HG03558 (cell line): ENCODE measurements around the gene APOC1.
"Not testable (repeated sequence)": the region's sequence is repeated elsewhere in the genome, so short reads cannot be mapped to it uniquely, and the experiment has no call there.

Source experiments
- ATAC-seq: cut with Tn5 transposase; IDR thresholded peaks from one replicate; pipeline ENCODE4 v1.9.1; 2021; ENCODE audit warnings: moderate number of reproducible peaks; ENCODE audit not compliant: unreplicated experiment; ENCODE audit errors: extremely low read depth

The APOC1 gene

DNA sequence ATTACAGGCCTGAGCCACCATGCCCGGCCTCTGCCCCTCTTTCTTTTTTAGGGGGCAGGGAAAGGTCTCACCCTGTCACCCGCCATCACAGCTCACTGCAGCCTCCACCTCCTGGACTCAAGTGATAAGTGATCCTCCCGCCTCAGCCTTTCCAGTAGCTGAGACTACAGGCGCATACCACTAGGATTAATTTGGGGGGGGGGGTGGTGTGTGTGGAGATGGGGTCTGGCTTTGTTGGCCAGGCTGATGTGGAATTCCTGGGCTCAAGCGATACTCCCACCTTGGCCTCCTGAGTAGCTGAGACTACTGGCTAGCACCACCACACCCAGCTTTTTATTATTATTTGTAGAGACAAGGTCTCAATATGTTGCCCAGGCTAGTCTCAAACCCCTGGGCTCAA is 4.6 kb upstream of the APOC1 start:
- ATAC-seq: no peak

DNA sequence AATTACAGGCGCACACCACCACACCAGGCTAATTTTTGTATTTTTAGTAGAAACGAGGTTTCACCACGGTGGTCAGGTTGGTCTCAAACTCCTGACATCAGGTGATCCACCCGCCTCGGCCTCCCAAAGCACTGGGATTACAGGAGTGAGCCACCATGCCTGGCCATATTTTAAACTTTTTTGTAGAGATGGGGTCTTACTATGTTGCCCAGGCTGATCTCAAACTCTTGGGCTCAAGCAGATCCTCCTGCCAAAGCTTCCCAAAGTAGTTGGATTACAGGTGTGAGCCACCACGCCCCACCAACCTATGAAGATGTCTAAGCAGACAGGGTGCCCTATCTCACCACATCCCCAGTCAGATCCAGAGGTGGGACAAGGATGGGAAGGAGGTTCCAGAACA is 2.5 kb upstream of the APOC1 start:
- not testable (repeated sequence) for ATAC-seq

DNA sequence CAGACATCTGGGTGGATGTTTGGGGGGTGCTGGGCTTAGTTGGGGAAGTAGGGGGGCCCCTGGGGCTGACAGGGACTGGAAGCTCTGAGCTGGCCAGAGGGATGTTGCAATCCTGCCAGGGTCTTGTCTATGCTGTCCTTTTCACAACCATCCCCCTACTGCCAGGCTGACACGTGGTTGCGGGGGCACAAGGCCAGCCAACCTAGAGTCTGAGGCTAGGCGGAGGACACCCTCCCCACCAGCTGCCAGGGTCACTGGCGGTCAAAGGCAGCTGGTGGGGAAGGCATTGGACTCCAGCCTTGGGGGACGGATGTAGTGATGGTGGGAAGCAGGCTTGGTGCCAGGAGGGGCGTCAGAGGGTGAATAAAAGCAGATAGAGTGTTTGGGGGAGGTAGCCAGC is 1.6 kb upstream of the APOC1 start:
- ATAC-seq: no peak

DNA sequence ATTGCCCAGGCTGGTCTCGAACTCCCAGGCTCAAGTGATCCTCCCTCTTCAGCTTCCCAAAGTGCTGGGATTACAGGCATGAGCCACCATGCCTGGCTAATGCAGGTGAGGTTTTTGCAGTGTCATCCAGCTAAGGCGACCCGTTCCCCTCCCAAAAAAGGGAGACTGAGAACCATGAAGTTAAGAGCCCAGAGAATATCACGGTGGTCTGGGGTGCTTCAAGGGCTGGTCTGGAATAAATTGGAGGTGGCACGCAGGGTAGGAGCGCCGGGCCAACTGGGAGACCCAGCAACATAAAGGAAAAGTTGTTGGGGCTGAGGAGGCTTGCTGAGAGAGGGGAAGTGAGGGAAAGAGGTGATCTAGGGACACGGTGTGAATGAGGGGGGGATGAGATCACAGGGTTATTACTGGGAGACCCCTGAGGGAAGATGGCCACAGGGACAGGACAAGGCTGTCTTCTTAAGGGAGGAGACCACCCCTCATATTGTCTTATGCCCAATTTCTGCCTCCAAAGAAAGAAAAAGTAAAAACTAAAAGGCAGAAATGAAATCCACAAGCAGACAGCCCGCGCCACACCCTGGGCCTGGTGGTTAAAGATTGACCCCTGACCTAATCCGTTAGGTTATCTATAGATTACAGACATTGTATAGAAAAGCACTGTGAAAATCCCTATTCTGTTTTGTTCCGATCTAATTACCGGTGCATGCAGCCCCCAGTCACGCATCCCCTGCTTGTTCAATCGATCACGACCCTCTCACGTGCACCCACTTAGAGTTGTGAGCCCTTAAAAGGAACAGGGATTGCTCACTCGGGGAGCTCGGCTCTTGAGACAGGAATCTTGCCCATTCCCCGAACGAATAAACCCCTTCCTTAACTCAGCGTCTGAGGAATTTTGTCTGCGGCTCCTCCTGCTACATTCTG is 636 bp upstream of the APOC1 start:
- ATAC-seq: not testable (repeated sequence)

DNA sequence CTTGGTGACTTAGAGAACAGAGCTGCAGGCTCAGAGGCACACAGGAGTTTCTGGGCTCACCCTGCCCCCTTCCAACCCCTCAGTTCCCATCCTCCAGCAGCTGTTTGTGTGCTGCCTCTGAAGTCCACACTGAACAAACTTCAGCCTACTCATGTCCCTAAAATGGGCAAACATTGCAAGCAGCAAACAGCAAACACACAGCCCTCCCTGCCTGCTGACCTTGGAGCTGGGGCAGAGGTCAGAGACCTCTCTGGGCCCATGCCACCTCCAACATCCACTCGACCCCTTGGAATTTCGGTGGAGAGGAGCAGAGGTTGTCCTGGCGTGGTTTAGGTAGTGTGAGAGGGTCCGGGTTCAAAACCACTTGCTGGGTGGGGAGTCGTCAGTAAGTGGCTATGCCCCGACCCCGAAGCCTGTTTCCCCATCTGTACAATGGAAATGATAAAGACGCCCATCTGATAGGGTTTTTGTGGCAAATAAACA is 9.9 kb downstream of the APOC1 start:
- ATAC-seq: no peak

DNA sequence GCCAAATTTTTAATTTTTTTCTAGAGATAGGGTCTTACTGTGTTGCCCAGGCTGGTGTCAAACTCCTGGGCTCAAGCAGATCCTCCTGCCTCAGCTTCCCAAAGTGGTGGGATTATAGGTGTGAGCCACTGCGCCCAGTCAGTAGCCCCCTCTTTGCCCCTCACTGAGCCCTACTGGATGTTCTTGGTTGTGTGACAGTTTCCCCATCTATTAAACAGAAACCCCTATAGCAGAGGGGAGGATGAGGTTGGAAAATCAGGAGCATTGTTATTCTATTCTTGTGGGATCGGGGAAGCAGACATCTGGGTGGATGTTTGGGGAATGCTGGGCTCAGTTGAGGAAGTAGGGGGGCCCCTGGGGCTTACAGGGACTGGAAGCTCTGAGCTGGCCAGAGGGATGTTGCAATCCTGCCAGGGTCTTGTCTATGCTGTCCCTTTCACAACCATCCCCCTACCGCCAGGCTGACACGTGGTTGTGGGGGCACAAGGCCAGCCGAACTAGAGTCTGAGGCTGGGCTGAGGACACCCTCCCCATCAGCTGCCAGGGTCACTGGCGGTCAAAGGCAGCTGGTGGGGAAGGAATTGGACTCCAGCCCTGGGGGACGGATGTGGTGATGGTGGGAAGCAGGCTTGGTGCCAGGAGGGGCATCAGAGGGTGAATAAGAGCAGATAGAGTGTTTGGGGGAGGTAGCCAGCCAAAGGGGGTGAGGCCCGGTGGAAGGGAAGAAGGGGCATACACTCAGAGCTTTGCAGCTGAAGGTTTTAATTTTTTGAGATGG is 10.9 kb downstream of the APOC1 start:
- no peak for ATAC-seq

DNA sequence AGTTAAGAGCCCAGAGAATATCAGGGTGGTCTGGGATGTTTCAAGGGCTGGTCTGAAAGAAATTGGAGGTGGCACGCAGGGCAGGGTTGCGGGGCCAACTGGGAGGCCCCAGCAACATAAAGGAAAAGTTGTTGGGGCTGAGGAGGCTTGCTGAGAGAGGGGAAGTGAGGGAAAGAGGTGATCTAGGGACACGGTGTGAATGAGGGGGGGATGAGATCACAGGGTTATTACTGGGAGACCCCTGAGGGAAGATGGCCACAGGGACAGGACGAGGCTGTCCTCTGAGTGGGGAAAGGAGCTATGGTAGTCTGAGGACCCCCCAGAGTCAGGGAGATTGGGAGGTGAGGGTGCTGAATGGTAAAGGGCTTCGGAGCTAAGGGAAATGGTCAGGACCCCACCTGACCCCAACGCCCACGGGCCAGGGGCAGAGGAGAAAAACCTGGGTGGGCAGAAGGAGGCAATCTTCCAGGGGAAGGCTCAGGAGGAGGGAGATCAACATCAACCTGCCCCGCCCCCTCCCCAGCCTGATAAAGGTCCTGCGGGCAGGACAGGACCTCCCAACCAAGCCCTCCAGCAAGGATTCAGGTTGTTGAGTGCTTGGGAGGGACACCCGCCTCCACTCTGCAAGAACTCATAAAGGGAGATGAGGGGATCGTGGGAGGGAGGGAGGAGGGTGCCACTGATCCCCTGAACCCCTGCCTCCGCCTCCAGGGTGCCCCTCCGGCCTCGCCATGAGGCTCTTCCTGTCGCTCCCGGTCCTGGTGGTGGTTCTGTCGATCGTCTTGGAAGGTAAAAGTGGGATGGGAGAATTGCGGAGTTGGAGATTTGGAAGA is 12.1 kb downstream of the APOC1 start:
- not testable (repeated sequence) for ATAC-seq

DNA sequence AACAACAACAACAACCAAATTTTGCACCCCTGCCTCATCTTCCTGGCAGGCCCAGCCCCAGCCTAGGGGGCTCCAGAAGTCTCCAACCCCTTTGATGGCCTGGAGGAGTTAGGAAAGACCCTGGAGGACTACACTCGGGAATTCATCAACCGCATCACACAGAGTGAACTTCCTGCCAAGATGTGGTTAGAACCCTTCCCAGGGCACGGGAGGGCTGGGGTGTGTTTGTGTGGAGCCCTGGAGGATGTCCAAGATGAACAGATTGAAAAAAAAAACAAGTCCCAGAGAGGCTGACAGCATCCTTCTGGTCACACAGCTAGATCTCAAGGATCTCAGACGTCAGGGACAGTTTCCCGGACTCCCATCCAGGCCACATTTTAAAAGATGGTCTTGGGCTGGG is 13.3 kb downstream of the APOC1 start:
- no peak for ATAC-seq

DNA sequence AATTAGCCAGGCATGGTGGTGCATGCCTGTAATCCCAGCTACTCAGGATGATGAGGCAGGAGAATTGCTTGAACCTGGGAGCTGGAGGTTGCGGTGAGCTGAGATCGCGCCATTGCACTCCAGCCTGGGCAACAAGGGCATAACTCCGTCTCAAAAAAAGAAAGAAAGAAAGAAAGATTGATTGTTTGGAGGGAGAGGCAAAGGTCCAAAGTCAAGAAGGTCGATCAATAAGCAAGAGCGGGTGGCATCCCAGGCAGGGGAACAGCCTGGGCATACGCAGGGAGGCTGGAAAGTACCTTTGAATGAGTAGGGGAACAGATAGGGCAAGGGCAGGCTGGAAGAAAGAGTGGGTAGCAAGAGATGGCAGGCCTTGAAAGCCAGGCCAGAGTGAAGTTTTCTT is 15.7 kb downstream of the APOC1 start:
- ATAC-seq: no peak

DNA sequence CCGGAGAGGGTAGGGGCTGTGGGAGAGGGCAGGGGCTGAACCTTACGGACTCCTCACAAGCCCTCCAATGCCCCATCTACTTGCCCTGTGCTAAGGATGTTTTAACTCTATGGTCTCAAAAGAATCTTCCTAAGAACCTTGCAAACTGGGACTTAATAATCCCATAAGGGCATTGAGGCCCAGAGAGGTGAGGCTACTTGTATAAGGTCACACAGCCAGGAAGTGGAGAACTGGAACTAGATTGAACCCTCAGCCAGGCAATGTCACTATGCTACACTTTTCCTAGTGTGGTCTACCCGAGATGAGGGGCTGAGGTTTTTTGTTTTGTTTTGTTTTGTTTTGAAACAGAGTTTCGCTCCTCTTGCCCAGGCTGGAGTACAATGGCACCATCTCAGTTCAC is 17.1 kb downstream of the APOC1 start:
- no peak for ATAC-seq

DNA sequence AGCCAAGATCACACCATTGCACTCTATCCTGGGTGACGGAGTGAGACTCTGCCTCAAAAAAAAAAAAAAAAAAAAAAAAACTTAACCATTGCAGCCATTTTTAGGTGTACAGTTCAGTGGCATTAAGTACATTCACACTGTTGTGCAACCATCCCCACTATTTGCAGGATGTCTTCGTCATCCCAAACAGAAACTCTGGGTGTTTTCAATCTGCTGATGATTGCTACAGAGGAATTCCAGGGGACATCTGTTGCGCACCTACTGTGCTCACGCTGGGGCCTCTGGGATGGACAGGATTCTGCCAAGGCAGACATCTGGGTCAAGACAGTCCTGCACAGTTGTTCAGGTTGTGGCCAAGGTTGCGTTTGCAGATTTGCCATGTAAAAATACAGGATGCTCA is 25.3 kb downstream of the APOC1 start:
- ATAC-seq: no peak

DNA sequence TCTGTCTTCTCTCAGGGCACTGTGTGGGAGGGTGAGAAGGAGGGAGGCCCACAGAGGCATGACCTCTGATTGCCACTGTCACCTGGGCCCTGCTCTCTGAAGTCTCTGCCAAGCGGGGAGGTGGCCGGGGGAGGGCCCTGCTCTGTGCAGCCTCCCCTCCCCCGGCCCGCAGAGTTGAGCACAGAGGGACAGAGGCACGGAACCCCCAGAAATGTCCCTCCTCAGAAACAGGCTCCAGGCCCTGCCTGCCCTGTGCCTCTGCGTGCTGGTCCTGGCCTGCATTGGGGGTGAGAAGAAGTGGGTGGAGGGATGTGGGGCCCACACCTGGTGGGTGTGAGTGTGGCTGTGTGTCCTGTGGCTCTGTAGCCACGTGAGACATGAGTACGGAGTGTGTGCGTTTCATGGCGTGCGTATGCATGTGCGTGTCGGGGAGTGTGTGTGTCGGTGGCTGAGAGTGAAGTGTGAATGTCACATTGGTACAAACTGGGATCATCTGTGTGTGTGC is 27.7 kb downstream of the APOC1 start, which contains the start of gene APOC4:
TSS of gene APOC4 (plus strand) at position 171 of the 505 bp plus-strand sequence. CDS start at position 212, 41 bp downstream.
- ATAC-seq: no peak

DNA sequence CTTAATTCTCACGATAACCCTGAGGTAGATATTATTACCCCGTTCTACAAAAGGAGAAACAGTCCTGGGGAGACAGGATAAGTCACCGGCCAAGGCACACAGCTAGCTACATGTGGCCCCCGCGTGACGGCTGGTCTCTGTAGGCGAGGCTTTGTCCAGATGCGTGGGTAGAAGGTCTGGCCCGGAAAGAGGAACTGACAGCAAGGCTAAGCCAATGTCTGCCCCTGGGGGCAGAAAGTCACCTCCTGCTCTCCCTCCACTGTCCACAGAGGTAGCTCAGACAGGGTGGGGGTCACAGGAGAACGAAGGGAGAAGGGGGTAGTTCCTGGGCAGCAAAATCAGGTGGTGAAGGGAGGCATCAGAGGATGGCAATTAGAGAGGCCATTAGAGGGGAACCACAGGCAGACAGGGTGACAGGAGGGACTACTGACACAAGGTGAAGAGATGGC is 29.4 kb downstream of the APOC1 start:
- ATAC-seq: no peak

DNA sequence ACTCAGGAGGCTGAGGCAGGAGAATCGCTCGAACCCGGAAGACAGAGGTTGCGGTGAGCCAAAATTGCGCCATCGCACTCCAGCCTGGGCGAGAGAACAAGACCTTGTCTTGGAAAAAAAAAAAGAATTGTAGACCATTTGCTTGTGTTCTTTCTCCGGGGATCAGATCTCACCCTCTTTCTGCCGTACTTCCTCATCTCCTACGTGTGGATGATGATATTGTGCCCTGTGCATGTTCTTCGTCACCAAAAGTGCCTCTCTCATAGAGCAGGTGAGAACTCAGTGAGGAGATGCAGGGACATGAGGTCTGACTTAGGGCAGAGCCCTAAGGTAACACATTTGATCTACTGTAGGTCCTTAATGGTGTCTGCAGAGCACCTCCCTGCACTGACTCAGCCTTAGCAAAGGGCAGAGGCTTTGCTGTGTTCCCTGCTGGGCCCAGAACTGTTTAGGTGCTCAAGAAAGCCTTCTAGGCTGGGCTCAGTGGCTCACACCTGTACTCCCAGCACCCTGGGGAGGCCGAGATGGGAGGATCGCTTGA is 32.7 kb downstream of the APOC1 start:
- ATAC-seq: no peak

DNA sequence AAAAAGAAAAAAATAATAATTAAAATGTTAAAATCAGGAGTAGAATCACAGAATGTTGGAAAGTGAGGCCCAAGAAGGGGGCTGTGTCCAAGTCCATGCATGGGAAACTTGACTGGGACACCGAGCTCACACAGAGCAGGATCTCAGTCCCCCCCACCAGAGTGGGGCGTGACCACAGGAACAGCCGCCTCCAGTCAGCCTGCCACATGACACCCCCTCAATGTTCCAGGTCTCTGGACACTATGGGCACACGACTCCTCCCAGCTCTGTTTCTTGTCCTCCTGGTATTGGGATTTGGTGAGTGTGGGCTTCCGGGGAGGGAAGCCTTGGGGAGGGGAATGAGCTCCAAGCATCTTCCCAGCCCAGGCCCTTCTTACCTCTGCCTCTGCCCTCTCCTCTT is 33.8 kb downstream of the APOC1 start:
- ATAC-seq: no peak

DNA sequence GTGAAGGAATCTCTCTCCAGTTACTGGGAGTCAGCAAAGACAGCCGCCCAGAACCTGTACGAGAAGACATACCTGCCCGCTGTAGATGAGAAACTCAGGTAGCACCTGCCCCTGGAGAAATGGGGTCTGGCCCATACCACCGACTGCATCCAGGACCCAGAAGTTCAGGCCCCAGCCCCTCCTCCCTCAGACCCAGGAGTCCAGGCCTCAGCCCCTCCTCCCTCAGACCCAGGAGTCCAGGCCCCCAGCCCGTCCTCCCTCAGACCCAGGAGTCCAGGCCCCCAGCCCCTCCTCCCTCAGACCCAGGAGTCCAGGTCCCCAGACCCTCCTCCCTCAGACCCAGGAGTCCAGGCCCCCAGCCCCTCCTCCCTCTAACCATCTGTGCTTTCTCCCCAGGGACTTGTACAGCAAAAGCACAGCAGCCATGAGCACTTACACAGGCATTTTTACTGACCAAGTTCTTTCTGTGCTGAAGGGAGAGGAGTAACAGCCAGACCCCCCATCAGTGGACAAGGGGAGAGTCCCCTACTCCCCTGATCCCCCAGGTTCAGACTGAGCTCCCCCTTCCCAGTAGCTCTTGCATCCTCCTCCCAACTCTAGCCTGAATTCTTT is 34.5 kb downstream of the APOC1 start:
- ATAC-seq: no peak

DNA sequence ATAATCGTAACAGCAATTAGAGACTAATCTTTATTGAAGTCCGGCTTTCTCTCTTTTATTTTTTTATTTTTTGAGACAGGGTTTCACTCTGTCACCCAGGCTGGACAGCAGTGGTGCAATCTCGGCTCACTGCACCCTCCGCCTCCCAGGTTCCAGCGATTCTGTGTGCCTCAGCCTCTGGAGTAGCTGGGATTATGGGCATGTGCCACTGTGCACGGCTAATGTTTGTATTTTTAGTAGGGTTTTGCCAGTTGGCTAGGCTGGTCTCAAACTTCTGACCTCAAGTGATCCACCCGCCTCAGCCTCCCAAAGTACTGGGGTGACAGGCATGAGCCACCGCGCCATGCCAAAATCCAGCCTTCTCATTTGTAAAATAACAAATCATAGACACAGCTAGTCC is 35.1 kb downstream of the APOC1 start:
- ATAC-seq: no peak

DNA sequence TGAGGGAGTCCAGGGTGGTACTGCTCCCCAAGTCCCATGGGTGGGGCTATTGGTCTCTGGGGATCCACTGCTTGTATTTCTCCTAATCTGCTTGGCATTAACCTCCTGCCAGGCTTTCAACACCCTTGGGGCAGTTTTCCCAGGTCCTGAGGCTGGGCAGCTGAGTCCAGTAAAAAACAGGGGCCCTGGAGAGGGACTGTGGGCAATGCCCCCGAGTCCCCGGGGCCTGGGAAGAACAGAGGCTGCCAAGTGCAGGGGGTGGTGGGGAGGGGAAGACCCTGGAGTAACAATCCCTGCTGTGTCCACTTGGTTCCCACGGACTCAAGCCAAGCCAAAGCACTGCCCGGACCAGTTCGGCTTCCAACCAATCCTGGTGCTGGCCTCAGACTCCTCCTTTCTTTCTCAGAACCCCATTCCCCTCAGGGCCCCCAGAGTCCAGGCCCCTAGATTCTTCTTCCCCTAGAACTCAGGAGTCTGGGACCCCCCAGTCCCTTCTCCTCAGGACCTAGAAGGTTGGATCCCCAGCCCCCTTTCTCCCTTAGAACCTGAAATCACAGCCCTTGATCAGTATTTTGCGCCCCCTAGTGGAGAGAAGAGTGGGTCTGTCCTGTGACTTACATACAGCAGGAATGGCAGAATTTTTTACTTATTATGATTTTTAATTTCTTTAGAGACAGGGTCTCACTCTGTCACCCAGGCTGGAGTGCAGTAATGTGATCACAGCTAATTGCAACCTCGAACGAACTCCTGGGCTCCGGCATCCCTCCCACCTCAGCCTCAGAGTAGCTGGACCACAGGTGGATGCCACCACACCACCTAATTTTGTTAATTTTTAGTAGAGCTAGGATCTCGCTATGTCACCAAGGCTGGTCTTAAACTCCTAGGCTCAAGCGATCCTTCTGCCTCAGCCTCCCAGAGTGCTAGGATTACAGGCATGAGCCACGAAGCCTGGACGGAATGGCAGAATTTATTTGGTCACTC is 37.1 kb downstream of the APOC1 start:
- ATAC-seq: no peak
